Spleen (tissue), 13 donors: ENCODE results near the gene DST. TPM values are rescaled to one million over a fixed set of nuclear protein-coding genes. Genes with fewer than 3 reads are reported as not detected.

ENCODE experiments used
- DNase-seq: peaks from one replicate; pipeline ENCODE4 v3.0.0-alpha.2; 2020
- H3K27ac ChIP-seq, 8 donors: fragments of 200-600 bp; sonication (generic) in 7 of 8; 1 replicate in 4 of 8; 2 replicates in 4 of 8; pipeline versions ENCODE4 v1.5.0 to v1.8.0; 2016 to 2021; ENCODE audit warnings: inconsistent platforms in 4 of 8, mild to moderate bottlenecking in 4 of 8, moderate library complexity in 1 of 8
- H3K27me3 ChIP-seq, 7 donors: fragments of 200-600 bp; sonication (generic) in 6 of 7; replicated peaks in 1 of 7; 1 replicate in 4 of 7; 2 replicates in 3 of 7; pipeline versions ENCODE4 v1.5.0 to v1.8.0; 2016 to 2021; ENCODE audit warnings: inconsistent platforms in 3 of 7, mild to moderate bottlenecking in 1 of 7
- H3K36me3 ChIP-seq, 6 donors: fragments of 200-600 bp; sonication (generic) in 5 of 6; 1 replicate in 4 of 6; 2 replicates in 2 of 6; pipeline versions ENCODE4 v1.5.0 to v1.8.0; 2016 to 2021; ENCODE audit warnings: inconsistent platforms in 2 of 6
- H3K4me1 ChIP-seq, 6 donors: fragments of 200-600 bp; sonication (generic) in 5 of 6; 1 replicate in 3 of 6; 2 replicates in 3 of 6; pipeline versions ENCODE4 v1.5.0 to v1.8.0; 2016 to 2021; ENCODE audit warnings: inconsistent platforms in 3 of 6
- H3K4me3 ChIP-seq, 8 donors: fragments of 200-600 bp; sonication (generic) in 7 of 8; 1 replicate in 4 of 8; 2 replicates in 4 of 8; pipeline versions ENCODE4 v1.5.0 to v1.8.0; 2016 to 2021; ENCODE audit warnings: inconsistent platforms in 4 of 8, mild to moderate bottlenecking in 4 of 8, moderate library complexity in 2 of 8
- H3K9me3 ChIP-seq, 8 donors: fragments of 200-600 bp; sonication (generic) in 7 of 8; 1 replicate in 4 of 8; 2 replicates in 4 of 8; pipeline versions ENCODE4 v1.5.0 to v1.8.0; 2016 to 2021; ENCODE audit warnings: inconsistent platforms in 4 of 8
- POLR2A ChIP-seq, 3 donors: fragments of 450-650 bp; IDR thresholded peaks; one replicate each; pipeline ENCODE4 v1.5.1; 2017; ENCODE audit warnings: antibody characterized with exemption in 3 of 3, mild to moderate bottlenecking in 1 of 3
- POLR2AphosphoS5 ChIP-seq, 3 donors: sonication (generic); formaldehyde crosslinking; IDR thresholded peaks; one replicate each; pipeline ENCODE4 v1.5.1; 2017; ENCODE audit warnings: antibody characterized with exemption in 3 of 3
- WGBS, 5 donors: extraction: QIAGEN DNeasy Blood & Tissue Kit in 3 of 5; methylation state at CpG; one replicate each; pipeline versions ENCODE4 v1.1.5 to v1.1.7; 2013 to 2018; 5-methylcytosine and 5-hydroxymethylcytosine counted together
- intact Hi-C: fragments of 100-400 bp; cut with DNase I; formaldehyde crosslinking; loops from one replicate; pipeline ENCODE4 v1.15.0; 2023; ENCODE audit warnings: low total_unique reads
- long read RNA-seq, 2 donors: transcript quantifications; one replicate each; lab custom pipeline, GENCODE V29; 2026
- polyA plus RNA-seq, 3 donors: library from polyadenylated mRNA; stranded (reverse); fragments of 200-250 nt; gene quantifications; one replicate each; pipeline ENCODE4 v1.2.1, GENCODE V29; 2013
- total RNA-seq, 7 donors: library from RNA; depleted of rRNA in 3 of 7; stranded (reverse); fragments of >200 nt in 3 of 7; fragmentation: NEBNext Ultra II Directional in 4 of 7; extraction: Animal tissue kit (Norgen Biotek cat#: 25700) in 4 of 7; gene quantifications; one replicate each; pipeline versions ENCODE4 v1.1.0 to v1.2.1, GENCODE V29; 2016 to 2021
- TF ChIP-seq, protein P1 (sequence below), 11 experiments: fragments of 200-600 bp in 7 of 11; fragments of 450-650 bp in 4 of 11; sonication (generic) in 4 of 11; IDR thresholded peaks in 8 of 11; conservative IDR thresholded peaks in 3 of 11; 1 replicate in 7 of 11; 2 replicates in 4 of 11; pipeline versions ENCODE4 v1.4.0 to v1.8.0; 2016 to 2021; ENCODE audit warnings: antibody characterized with exemption in 11 of 11, inconsistent platforms in 4 of 11, mild to moderate bottlenecking in 1 of 11
- donor health status: healthy with polysubstance abuse.
- donor health status: DM: no; HTN: no; CAD: no; lungs with moderate emphysema.
- donor health status: DM: no; HTN: no; CAD: no.
- donor health status: Bipolar disorder and iron deficiency.
- donor health status: healthy.
- donor health status: DM: no; HTN: no; CAD: no.
- donor health status: DM: yes; HTN: yes; CAD: no.

The DST gene
- total RNA-seq (100 to 1,000 TPM; 131 to 236 (median 190) TPM), polyA plus RNA-seq (10 to 100 TPM; 16.5 to 31.0 (median 21.2) TPM)
- long read RNA-seq, donor 1, partial matches to known transcripts, result 0 of 6 reads
- long read RNA-seq, donor 1, other reads (novel, unspliced or antisense), result 0 of 6 reads
- long read RNA-seq, donor 2, partial matches to known transcripts, result 0 of 4 reads
- long read RNA-seq, donor 2, other reads (novel, unspliced or antisense), result 0 of 4 reads

DNA sequence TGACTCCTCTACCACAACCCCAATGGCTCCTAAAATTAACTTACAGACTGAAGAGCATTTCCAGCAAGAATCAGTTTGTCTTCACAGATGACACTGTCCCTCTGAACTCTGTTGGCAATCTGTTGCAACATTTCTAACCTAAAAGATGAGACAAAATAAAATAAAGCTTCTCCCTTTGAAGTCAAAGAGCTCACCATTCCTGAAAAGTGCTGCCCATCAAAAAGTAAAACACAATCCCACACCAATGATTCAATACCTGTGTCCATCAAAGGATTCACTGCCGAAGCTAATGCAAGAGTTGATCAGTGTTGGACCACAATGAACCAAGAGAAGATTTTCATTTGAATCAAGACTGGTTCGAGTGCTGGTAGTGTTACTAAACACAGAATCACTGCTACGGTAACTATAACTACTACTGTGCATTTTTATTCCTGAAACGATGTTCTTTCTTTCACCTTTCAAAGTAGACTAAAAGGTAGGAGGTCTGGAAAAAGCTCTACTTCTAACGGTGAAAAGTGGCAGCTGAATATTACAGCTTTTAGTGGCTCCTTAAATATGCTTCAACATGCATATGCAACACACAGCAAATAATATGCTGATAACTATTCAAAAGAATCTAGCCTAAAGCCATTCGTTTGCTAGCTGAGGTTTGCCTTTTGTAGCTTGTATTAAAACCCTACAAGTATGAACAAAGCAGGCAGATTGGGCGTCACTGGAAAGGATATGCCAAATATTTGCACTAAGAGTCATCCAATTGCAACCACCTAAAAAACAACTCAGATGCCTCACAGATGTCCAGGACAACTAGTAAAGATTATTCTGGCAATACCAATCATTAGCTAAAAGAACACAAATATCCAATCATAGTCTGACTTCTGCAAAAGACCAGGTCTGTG lies at the start of gene DST:
DST (minus strand) TSS at position 524 of the 896 bp plus-strand sequence.
- Histone ChIP-seq H3K4me3 (no peak within 1 kb of the TSS), H3K4me1 (no peaks in the 10 kb centered on the region), H3K27ac (no peak within 1 kb of the TSS), H3K36me3 (peaks cover 0 to 30% (median 8%) of the 10 kb centered on the region in 6 donors), H3K27me3 (no peaks in the 10 kb centered on the region), H3K9me3 (no peaks in the 10 kb centered on the region)
- intact Hi-C loops, result loop anchor here (10.0 kb wide), 1 partner anchor 212 kb away; no protein-coding TSS in a partner anchor
- TF ChIP-seq POLR2A (IDR thresholded peaks at IDR 0.05), result no peak
- TF ChIP-seq POLR2AphosphoS5 (IDR thresholded peaks at IDR 0.05), result no peak
- TF ChIP-seq, protein P1, sequence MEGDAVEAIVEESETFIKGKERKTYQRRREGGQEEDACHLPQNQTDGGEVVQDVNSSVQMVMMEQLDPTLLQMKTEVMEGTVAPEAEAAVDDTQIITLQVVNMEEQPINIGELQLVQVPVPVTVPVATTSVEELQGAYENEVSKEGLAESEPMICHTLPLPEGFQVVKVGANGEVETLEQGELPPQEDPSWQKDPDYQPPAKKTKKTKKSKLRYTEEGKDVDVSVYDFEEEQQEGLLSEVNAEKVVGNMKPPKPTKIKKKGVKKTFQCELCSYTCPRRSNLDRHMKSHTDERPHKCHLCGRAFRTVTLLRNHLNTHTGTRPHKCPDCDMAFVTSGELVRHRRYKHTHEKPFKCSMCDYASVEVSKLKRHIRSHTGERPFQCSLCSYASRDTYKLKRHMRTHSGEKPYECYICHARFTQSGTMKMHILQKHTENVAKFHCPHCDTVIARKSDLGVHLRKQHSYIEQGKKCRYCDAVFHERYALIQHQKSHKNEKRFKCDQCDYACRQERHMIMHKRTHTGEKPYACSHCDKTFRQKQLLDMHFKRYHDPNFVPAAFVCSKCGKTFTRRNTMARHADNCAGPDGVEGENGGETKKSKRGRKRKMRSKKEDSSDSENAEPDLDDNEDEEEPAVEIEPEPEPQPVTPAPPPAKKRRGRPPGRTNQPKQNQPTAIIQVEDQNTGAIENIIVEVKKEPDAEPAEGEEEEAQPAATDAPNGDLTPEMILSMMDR (IDR thresholded peaks at IDR 0.05 in 8 of 11, conservative IDR thresholded peaks at IDR 0.05 in 3 of 11), result no peak
- DNase-seq, result no peak
- WGBS, 5 donors, result 80 to 91% (median 85%) methylated on average over 7 of the region's 7 CpGs

DNA sequence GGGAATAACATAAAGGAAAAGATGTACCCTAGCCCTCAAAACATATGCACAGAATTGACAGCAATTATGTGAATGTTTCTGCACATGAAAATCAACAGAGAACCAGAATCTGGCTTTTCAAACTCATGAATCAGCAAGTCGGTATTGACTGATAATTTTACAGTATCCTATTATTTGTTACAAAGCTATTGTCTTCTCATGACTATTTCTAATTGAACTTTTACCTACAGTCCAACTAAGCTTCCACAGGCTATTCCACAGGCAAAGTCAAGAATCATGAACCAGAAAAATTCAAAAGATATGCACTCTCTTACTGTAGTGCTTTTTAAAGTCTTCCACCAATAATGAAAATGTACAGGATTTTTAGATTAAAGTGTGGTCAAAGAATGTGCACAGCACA lies 49.1 kb upstream of the DST start:
- no peak for DNase-seq
- Histone ChIP-seq H3K4me1 (peaks cover 0 to 23% (median 16%) of the 10 kb centered on the region in 6 donors), H3K36me3 (no peaks in the 10 kb centered on the region), H3K27me3 (no peaks in the 10 kb centered on the region), H3K9me3 (no peaks in the 10 kb centered on the region), H3K27ac (peak overlapping the region in 6 of 8 donors; percentile 51 to 69 (median 64)), H3K4me3 (peak overlapping the region in 5 of 8 donors; percentile 0 to 51 (median 8))
- TF ChIP-seq, protein P1 (IDR thresholded peaks at IDR 0.05 in 8 of 11, conservative IDR thresholded peaks at IDR 0.05 in 3 of 11), result no peak
- no peak for TF ChIP-seq POLR2AphosphoS5 (IDR thresholded peaks at IDR 0.05)
- no peak for TF ChIP-seq POLR2A (IDR thresholded peaks at IDR 0.05)
- intact Hi-C loops, result loop anchor here (10.0 kb wide), 1 partner anchor 57 kb away; no protein-coding TSS in a partner anchor
- 68 to 90% (median 78%) methylated on average over 1 of the region's 1 CpG for WGBS, 5 donors

DNA sequence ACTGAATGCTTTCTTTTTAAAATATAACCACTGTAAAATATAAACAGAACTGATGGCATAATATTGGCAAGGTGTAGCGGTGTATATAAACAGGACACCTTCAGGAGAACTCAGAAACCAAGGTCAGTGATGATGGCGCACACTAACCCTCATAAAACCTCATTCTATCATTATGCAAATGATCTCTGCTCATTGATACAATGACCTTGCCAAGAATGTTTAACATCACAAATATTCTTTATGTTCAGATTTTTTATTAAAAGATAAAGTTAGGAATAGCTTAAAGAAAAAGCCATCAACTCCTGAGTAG lies 48.6 kb upstream of the DST start:
- TF ChIP-seq POLR2A (IDR thresholded peaks at IDR 0.05) (no peak), POLR2AphosphoS5 (IDR thresholded peaks at IDR 0.05) (no peak)
- TF ChIP-seq, protein P1 (IDR thresholded peaks at IDR 0.05 in 8 of 11, conservative IDR thresholded peaks at IDR 0.05 in 3 of 11), result no peak
- 83 to 94% (median 92%) methylated on average over 2 of the region's 2 CpGs for WGBS, 5 donors
- intact Hi-C loops, result loop anchor here (10.0 kb wide), 1 partner anchor 56 kb away; no protein-coding TSS in a partner anchor
- H3K27me3 ChIP-seq, result no peaks in the 10 kb centered on the region
- peaks cover 0 to 23% (median 16%) of the 10 kb centered on the region in 6 donors for H3K4me1 ChIP-seq
- no peak for DNase-seq
- H3K9me3 ChIP-seq, result no peaks in the 10 kb centered on the region
- peak overlapping the region in 4 of 8 donors; percentile 62 to 68 (median 64) for H3K27ac ChIP-seq
- H3K36me3 ChIP-seq, result no peaks in the 10 kb centered on the region
- peak overlapping the region in 3 of 8 donors; percentile 11 to 51 (median 27) for H3K4me3 ChIP-seq
